ENCODE results near the gene EOLA2.
"Not testable (repeated sequence)": the region's sequence is repeated elsewhere in the genome, so short reads cannot be mapped to it uniquely, and the experiment has no call there.

GRCh38 chrX:149946932-149947331 lies 8.6 kb upstream of the EOLA2 start:
- not testable (repeated sequence) for TF ChIP-seq CTCF (optimal IDR thresholded peaks at IDR 0.05 in 1 of 3, IDR thresholded peaks at IDR 0.05 in 1 of 3, conservative IDR thresholded peaks at IDR 0.05 in 1 of 3; ENCODE audit: extremely low read depth in 1 of 3, insufficient read depth in 2 of 3, low read length in 3 of 3); EZH2 (IDR thresholded peaks at IDR 0.05; ENCODE audit: low read length)

All from keratinocyte (primary cell).